ENCODE data around the gene DNA2. TPM values are rescaled to one million over a fixed set of nuclear protein-coding genes. Genes with fewer than 3 reads are reported as not detected.
"Not testable (repeated sequence)": the region's sequence is repeated elsewhere in the genome, so short reads cannot be mapped to it uniquely, and the experiment has no call there.

DNA2 gene, protein sequence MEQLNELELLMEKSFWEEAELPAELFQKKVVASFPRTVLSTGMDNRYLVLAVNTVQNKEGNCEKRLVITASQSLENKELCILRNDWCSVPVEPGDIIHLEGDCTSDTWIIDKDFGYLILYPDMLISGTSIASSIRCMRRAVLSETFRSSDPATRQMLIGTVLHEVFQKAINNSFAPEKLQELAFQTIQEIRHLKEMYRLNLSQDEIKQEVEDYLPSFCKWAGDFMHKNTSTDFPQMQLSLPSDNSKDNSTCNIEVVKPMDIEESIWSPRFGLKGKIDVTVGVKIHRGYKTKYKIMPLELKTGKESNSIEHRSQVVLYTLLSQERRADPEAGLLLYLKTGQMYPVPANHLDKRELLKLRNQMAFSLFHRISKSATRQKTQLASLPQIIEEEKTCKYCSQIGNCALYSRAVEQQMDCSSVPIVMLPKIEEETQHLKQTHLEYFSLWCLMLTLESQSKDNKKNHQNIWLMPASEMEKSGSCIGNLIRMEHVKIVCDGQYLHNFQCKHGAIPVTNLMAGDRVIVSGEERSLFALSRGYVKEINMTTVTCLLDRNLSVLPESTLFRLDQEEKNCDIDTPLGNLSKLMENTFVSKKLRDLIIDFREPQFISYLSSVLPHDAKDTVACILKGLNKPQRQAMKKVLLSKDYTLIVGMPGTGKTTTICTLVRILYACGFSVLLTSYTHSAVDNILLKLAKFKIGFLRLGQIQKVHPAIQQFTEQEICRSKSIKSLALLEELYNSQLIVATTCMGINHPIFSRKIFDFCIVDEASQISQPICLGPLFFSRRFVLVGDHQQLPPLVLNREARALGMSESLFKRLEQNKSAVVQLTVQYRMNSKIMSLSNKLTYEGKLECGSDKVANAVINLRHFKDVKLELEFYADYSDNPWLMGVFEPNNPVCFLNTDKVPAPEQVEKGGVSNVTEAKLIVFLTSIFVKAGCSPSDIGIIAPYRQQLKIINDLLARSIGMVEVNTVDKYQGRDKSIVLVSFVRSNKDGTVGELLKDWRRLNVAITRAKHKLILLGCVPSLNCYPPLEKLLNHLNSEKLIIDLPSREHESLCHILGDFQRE
- polyA plus RNA-seq (2012; rRNA removed): 2.5 and 3.9 TPM in 2 replicates
- polyA plus RNA-seq (2012; cell fraction: cytosol; rRNA removed): 3.4 and 4.0 TPM in 2 replicates
- polyA plus RNA-seq (2012; cell fraction: nucleus; rRNA removed): 2.6 and 7.8 TPM in 2 replicates

DNA sequence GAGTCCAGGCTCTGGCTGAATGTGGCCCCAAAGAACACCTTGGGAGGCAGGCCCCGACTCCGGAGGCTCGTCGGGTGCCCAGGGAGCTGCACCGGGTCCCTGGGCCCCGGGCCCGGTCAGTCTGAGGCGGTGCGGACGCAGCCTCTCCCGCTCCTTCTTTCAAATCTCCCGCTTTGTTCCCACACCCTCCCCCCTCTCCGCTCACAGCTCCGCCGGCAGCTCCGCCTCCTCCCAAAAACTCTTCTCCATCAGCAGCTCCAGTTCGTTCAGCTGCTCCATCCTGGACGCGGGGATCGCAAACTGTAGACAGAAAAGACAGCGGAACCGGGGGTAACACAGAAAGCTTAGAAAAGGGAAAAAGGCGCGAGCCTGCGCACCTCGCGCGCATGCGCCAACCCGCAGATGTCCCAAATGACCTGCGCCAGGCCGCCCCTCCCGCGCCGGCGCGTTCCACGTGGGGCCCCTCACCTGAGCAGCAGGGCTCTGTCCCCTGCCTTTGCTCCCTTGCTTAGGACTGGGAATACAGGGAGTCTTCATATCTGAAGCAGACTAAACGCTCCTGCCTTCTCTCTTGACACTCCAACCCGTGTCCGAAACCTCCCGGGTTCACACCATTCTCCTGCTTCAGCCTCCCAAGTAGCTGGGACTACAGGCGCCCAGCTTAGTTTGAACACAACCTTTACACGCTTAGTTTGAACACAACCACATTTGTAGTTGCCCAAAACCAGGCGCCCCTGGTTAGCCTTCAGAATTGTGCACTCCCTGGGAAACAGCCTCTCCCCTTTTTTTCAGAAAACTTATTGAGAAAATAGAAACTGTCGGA lies at the start of gene DNA2:
Gene DNA2, minus strand, starts transcription at position 388 of the 823 bp plus-strand sequence. Its CDS starts 109 bp downstream, at position 279.
- peak; percentile 92 for DNase-seq
- peak within 1 kb of the TSS; percentile 89 for H3K9ac ChIP-seq
- CTCF ChIA-PET: interaction anchor here (1.1 to 1.2 kb wide), 2 partner anchors 107 to 428 kb away, joined by 3 read pairs; no protein-coding TSS in a partner anchor

DNA sequence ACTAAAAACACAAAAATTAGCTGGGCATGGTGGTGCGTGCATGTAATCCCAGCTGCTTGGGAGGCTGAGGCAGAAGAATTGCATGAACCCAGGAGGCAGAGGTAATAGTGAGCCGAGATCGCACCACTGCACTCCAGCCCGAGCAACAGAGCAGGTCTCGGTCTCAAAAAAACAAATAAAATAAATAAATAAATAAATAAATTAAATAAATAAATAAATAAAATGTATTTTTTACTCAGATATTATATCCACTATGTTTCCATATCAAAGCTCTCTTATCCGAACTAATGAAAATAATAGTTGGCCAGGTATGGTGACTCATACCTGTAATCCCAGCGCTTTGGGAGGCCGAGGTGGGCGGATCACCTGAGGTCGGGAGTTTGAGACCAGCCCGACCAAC lies 46.8 kb upstream of the DNA2 start:
- WGBS (ENCODE audit: low lambda C conversion rate): 97% methylated on average over 11 of the region's 11 CpGs
- H3K4me2 ChIP-seq; H4K20me1 ChIP-seq (ENCODE audit: insufficient read depth); H2AFZ ChIP-seq (ENCODE audit: low read depth); H3K4me1 ChIP-seq (ENCODE audit: control insufficient read depth in 1 of 2, insufficient read depth in 2 of 2, low read depth in 1 of 2, low read length in 1 of 2); H3K36me3 ChIP-seq (replicated peaks in 1 of 2; ENCODE audit: control insufficient read depth in 1 of 2, insufficient read depth in 2 of 2, low read length in 1 of 2); H3K9ac ChIP-seq; H3K9me2 ChIP-seq; CTCF ChIA-PET; H3K9me3 ChIP-seq; DNase-seq; H3K27me3 ChIP-seq (ENCODE audit: insufficient read depth); H3K27ac ChIP-seq (ENCODE audit: low read depth in 2 of 2, low read length in 1 of 2); H3K4me3 ChIP-seq (ENCODE audit: low read depth in 2 of 2, low read length in 1 of 2); POLR2A ChIA-PET: not testable (repeated sequence)
- Histone ChIP-seq H3F3A (replicated peaks; ENCODE audit: insufficient read depth) (peaks cover 20% of the 10 kb centered on the region), H3K79me2 (ENCODE audit: insufficient read depth) (peaks cover 36% of the 10 kb centered on the region)

More for the DNA sequence above, at the start of gene DNA2:
- Histone ChIP-seq H3K4me1 (ENCODE audit: control insufficient read depth in 1 of 2, insufficient read depth in 2 of 2, low read depth in 1 of 2, low read length in 1 of 2) (peaks cover 0 to 2% of the 10 kb centered on the region in 2 experiments; a peak in 2 of 4 replicates), H2AFZ (ENCODE audit: low read depth) (peak within 1 kb of the TSS; percentile 97), H3K36me3 (replicated peaks in 1 of 2; ENCODE audit: control insufficient read depth in 1 of 2, insufficient read depth in 2 of 2, low read length in 1 of 2) (peaks cover 4% of the 10 kb centered on the region in 2 experiments), H3K27me3 (ENCODE audit: insufficient read depth) (no peaks in the 10 kb centered on the region), H3K27ac (ENCODE audit: low read depth in 2 of 2, low read length in 1 of 2) (peak within 1 kb of the TSS; percentile 65 to 92), H3K4me3 (ENCODE audit: low read depth in 2 of 2, low read length in 1 of 2) (peak within 1 kb of the TSS; percentile 63 to 92), H3K9me3 (no peaks in the 10 kb centered on the region), H3F3A (replicated peaks; ENCODE audit: insufficient read depth) (peaks cover 9% of the 10 kb centered on the region), H4K20me1 (ENCODE audit: insufficient read depth) (no peaks in the 10 kb centered on the region), H3K9me2 (no peaks in the 10 kb centered on the region), H3K4me2 (peak within 1 kb of the TSS; percentile 87), H3K79me2 (ENCODE audit: insufficient read depth) (peaks cover 37% of the 10 kb centered on the region)
- 10% methylated on average over 40 of the region's 46 CpGs for WGBS (ENCODE audit: low lambda C conversion rate)
- TF ChIP-seq, protein P1, sequence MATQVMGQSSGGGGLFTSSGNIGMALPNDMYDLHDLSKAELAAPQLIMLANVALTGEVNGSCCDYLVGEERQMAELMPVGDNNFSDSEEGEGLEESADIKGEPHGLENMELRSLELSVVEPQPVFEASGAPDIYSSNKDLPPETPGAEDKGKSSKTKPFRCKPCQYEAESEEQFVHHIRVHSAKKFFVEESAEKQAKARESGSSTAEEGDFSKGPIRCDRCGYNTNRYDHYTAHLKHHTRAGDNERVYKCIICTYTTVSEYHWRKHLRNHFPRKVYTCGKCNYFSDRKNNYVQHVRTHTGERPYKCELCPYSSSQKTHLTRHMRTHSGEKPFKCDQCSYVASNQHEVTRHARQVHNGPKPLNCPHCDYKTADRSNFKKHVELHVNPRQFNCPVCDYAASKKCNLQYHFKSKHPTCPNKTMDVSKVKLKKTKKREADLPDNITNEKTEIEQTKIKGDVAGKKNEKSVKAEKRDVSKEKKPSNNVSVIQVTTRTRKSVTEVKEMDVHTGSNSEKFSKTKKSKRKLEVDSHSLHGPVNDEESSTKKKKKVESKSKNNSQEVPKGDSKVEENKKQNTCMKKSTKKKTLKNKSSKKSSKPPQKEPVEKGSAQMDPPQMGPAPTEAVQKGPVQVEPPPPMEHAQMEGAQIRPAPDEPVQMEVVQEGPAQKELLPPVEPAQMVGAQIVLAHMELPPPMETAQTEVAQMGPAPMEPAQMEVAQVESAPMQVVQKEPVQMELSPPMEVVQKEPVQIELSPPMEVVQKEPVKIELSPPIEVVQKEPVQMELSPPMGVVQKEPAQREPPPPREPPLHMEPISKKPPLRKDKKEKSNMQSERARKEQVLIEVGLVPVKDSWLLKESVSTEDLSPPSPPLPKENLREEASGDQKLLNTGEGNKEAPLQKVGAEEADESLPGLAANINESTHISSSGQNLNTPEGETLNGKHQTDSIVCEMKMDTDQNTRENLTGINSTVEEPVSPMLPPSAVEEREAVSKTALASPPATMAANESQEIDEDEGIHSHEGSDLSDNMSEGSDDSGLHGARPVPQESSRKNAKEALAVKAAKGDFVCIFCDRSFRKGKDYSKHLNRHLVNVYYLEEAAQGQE (IDR thresholded peaks at IDR 0.05; ENCODE audit: low read depth, low read length): peak; percentile 19; the same call in 1 of the 2 replicates
- TF ChIP-seq POLR2AphosphoS5 (IDR thresholded peaks at IDR 0.05; ENCODE audit: low read depth, low read length) (peak; percentile 84), FOXJ3 (CRISPR knock-in tag; IDR thresholded peaks at IDR 0.05) (no peak), FOSL2 (IDR thresholded peaks at IDR 0.05; ENCODE audit: borderline replicate concordance, low read depth) (0 out of 2 replicates have a peak, but pooled peaks have one; percentile 8), NFIC (IDR thresholded peaks at IDR 0.05; ENCODE audit: borderline replicate concordance) (no peak), MXI1 (IDR thresholded peaks at IDR 0.05; ENCODE audit: low read depth, low read length) (peak; percentile 96), RFX5 (IDR thresholded peaks at IDR 0.05; ENCODE audit: low read length) (no peak), TEAD4 (IDR thresholded peaks at IDR 0.05; ENCODE audit: borderline replicate concordance, insufficient read depth) (peak; percentile 24; the same call in 1 of the 2 replicates), SIN3A (IDR thresholded peaks at IDR 0.05; ENCODE audit: borderline replicate concordance, low read depth, low read length) (peak; percentile 95), NRF1 (IDR thresholded peaks at IDR 0.05; ENCODE audit: low read depth, low read length) (peak; percentile 92), RAD21 (IDR thresholded peaks at IDR 0.05; ENCODE audit: low read length) (no peak), TAF1 (IDR thresholded peaks at IDR 0.05; ENCODE audit: borderline replicate concordance, low read depth, low read length) (peak; percentile 46), RXRA (IDR thresholded peaks at IDR 0.05; ENCODE audit: borderline replicate concordance, low read depth) (no peak)
- TF ChIP-seq, protein P2, sequence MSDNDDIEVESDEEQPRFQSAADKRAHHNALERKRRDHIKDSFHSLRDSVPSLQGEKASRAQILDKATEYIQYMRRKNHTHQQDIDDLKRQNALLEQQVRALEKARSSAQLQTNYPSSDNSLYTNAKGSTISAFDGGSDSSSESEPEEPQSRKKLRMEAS (IDR thresholded peaks at IDR 0.05; ENCODE audit: low read depth): peak; percentile 96
- TF ChIP-seq, protein P3, sequence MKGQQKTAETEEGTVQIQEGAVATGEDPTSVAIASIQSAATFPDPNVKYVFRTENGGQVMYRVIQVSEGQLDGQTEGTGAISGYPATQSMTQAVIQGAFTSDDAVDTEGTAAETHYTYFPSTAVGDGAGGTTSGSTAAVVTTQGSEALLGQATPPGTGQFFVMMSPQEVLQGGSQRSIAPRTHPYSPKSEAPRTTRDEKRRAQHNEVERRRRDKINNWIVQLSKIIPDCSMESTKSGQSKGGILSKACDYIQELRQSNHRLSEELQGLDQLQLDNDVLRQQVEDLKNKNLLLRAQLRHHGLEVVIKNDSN (IDR thresholded peaks at IDR 0.05; ENCODE audit: borderline replicate concordance, low read depth): peak; percentile 53
- POLR2A ChIA-PET: interaction anchor here (0.7 to 1.2 kb wide), 3 partner anchors 24 to 428 kb away, joined by 3 to 4 read pairs (median 3); partner anchors contain the start of gene CCAR1
